ENCODE measurements around the gene TMEM232.

The TMEM232 gene

DNA sequence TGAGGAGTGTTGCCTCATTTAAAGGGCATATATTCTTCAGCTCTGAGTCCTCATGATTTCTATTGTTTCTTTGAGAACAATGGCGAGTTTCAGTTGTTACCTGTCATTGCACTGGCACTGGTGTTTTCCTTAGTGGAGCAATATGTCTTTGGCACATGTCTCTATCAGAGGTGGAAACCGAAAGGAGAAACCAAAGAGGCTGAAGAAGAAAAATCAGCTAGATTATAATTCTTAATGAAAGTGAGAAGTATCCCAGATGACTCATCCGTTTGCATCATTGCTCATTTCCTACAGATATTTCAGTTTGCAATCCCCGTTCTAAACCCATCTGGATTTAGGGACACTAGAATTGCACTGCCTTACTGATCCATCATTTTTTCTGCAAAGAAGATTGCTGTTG is 324.6 kb downstream of the TMEM232 start:
- Histone ChIP-seq H3K4me2 (ENCODE audit: low read length) (no peak overlapping the region), H4K20me1 (ENCODE audit: insufficient read depth, low read length) (no peaks in the 10 kb centered on the region), H3K79me2 (ENCODE audit: insufficient read depth, low read length) (no peaks in the 10 kb centered on the region), H3K4me3 (ENCODE audit: low read depth, low read length, poor library complexity, severe bottlenecking) (no peak overlapping the region), H3K27me3 (ENCODE audit: insufficient read depth, low read length) (no peaks in the 10 kb centered on the region), H2AFZ (ENCODE audit: low read length) (no peak overlapping the region), H3K9ac (ENCODE audit: low read length) (no peak overlapping the region), H3K9me2 (ENCODE audit: low read depth, low read length) (no peaks in the 10 kb centered on the region), H3F3A (ENCODE audit: insufficient read depth, low read length) (no peaks in the 10 kb centered on the region), H3K27ac (ENCODE audit: low read depth, low read length, poor library complexity, severe bottlenecking) (no peak overlapping the region), H3K9me3 (ENCODE audit: low read length) (no peaks in the 10 kb centered on the region), H3K4me1 (ENCODE audit: insufficient read depth, low read length, severe bottlenecking) (peaks cover 5% of the 10 kb centered on the region), H3K36me3 (ENCODE audit: insufficient read depth, low read length) (no peaks in the 10 kb centered on the region)
- TF ChIP-seq, protein P1, sequence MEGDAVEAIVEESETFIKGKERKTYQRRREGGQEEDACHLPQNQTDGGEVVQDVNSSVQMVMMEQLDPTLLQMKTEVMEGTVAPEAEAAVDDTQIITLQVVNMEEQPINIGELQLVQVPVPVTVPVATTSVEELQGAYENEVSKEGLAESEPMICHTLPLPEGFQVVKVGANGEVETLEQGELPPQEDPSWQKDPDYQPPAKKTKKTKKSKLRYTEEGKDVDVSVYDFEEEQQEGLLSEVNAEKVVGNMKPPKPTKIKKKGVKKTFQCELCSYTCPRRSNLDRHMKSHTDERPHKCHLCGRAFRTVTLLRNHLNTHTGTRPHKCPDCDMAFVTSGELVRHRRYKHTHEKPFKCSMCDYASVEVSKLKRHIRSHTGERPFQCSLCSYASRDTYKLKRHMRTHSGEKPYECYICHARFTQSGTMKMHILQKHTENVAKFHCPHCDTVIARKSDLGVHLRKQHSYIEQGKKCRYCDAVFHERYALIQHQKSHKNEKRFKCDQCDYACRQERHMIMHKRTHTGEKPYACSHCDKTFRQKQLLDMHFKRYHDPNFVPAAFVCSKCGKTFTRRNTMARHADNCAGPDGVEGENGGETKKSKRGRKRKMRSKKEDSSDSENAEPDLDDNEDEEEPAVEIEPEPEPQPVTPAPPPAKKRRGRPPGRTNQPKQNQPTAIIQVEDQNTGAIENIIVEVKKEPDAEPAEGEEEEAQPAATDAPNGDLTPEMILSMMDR (IDR thresholded peaks at IDR 0.05; ENCODE audit: low read length): no peak
- TF ChIP-seq EZH2 (IDR thresholded peaks at IDR 0.05; ENCODE audit: borderline replicate concordance, low read length): no peak

DNA sequence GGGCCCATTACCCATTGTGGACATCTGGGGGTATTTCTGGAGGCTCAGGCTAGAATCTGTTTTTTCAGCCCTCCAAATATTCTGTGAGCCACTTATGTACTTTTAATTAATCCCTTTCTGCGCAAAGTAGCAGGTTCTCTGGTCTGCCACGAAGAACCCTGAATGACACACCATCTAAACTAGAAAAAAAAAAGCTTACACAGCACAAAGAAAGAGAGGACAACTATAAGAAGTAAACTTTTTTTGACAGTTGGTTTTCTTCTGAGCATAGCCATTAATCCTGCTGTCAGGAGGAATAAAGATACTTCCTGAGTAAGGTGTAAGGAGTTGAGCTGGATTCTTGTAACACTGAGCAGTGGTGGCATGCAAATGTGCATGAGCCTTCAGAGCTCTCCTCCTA is 327.5 kb downstream of the TMEM232 start:
- H3K36me3 ChIP-seq (ENCODE audit: insufficient read depth, low read length): no peaks in the 10 kb centered on the region
- H3F3A ChIP-seq (ENCODE audit: insufficient read depth, low read length): no peaks in the 10 kb centered on the region
- H3K79me2 ChIP-seq (ENCODE audit: insufficient read depth, low read length): no peaks in the 10 kb centered on the region
- no peaks in the 10 kb centered on the region for H4K20me1 ChIP-seq (ENCODE audit: insufficient read depth, low read length)
- H2AFZ ChIP-seq (ENCODE audit: low read length): no peak overlapping the region
- H3K27ac ChIP-seq (ENCODE audit: low read depth, low read length, poor library complexity, severe bottlenecking): no peak overlapping the region
- H3K27me3 ChIP-seq (ENCODE audit: insufficient read depth, low read length): no peaks in the 10 kb centered on the region
- H3K9me2 ChIP-seq (ENCODE audit: low read depth, low read length): no peaks in the 10 kb centered on the region
- H3K4me2 ChIP-seq (ENCODE audit: low read length): no peak overlapping the region
- H3K9me3 ChIP-seq (ENCODE audit: low read length): no peaks in the 10 kb centered on the region
- H3K4me1 ChIP-seq (ENCODE audit: insufficient read depth, low read length, severe bottlenecking): peaks cover 5% of the 10 kb centered on the region
- no peak overlapping the region for H3K9ac ChIP-seq (ENCODE audit: low read length)
- H3K4me3 ChIP-seq (ENCODE audit: low read depth, low read length, poor library complexity, severe bottlenecking): no peak overlapping the region
- TF ChIP-seq EZH2 (IDR thresholded peaks at IDR 0.05; ENCODE audit: borderline replicate concordance, low read length): no peak
- TF ChIP-seq, protein P1 (IDR thresholded peaks at IDR 0.05; ENCODE audit: low read length): no peak

DNA sequence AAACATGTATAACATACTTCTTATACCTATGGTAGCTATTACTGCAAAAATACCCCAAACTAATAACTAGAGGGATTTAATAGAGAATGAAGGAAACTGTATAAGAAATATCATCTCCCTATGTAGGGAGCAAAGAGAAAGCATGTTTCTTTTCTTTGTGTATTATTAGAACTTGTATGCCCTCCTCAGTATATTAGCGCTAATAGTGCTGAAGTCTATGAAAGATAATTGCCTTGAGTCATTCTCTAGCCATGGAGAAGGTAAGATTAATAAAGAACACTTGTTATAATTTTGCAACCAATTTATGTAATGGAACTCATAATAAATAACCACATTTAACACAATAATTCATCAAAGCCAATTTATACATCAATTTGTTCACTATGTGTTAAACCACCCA is 329.2 kb downstream of the TMEM232 start:
- Histone ChIP-seq H3K4me1 (ENCODE audit: insufficient read depth, low read length, severe bottlenecking) (peaks cover 5% of the 10 kb centered on the region), H3K9me3 (ENCODE audit: low read length) (no peaks in the 10 kb centered on the region), H2AFZ (ENCODE audit: low read length) (no peak overlapping the region), H3K79me2 (ENCODE audit: insufficient read depth, low read length) (no peaks in the 10 kb centered on the region), H3K9me2 (ENCODE audit: low read depth, low read length) (no peaks in the 10 kb centered on the region), H3K27me3 (ENCODE audit: insufficient read depth, low read length) (no peaks in the 10 kb centered on the region), H3K36me3 (ENCODE audit: insufficient read depth, low read length) (no peaks in the 10 kb centered on the region), H3K4me3 (ENCODE audit: low read depth, low read length, poor library complexity, severe bottlenecking) (no peak overlapping the region), H3K4me2 (ENCODE audit: low read length) (no peak overlapping the region), H3K27ac (ENCODE audit: low read depth, low read length, poor library complexity, severe bottlenecking) (no peak overlapping the region), H3F3A (ENCODE audit: insufficient read depth, low read length) (no peaks in the 10 kb centered on the region), H4K20me1 (ENCODE audit: insufficient read depth, low read length) (no peaks in the 10 kb centered on the region), H3K9ac (ENCODE audit: low read length) (no peak overlapping the region)
- no peak for TF ChIP-seq EZH2 (IDR thresholded peaks at IDR 0.05; ENCODE audit: borderline replicate concordance, low read length)
- TF ChIP-seq, protein P1 (IDR thresholded peaks at IDR 0.05; ENCODE audit: low read length): no peak

Measured in OCI-LY1 (cell line).